SK-N-MC (cell line): ENCODE data around the gene FGD6.
"Not testable (repeated sequence)": the region's sequence is repeated elsewhere in the genome, so short reads cannot be mapped to it uniquely, and the experiment has no call there.

ENCODE experiments used
- EZH2 ChIP-seq: fragments of 200-600 bp; sonication (generic); IDR thresholded peaks from one replicate; pipeline ENCODE4 v1.6.1; 2017; ENCODE audit warnings: antibody characterized with exemption
- FOXP2 ChIP-seq: optimal IDR thresholded peaks from 2 replicates; pipeline ENCODE3; 2011; ENCODE audit warnings: mild to moderate bottlenecking, moderate library complexity; ENCODE audit not compliant: insufficient read depth; ENCODE audit errors: extremely low read length, control extremely low read depth
- POLR2AphosphoS5 ChIP-seq: IDR thresholded peaks from 2 replicates; pipeline ENCODE4 v1.6.1; 2012; ENCODE audit warnings: mild to moderate bottlenecking, low read depth, low read length, borderline replicate concordance

- TF ChIP-seq EZH2, POLR2AphosphoS5, FOXP2: not testable (repeated sequence)
Observed at GRCh38 chr12:95234187-95234586, 16.9 kb upstream of the FGD6 start.
